Erythroblast (primary cell): Measurements from ENCODE around the gene SPAG5.

ENCODE experiments used
- GATA1 ChIP-seq: IDR thresholded peaks from 2 replicates; pipeline ENCODE4 v1.6.1; 2011; ENCODE audit warnings: low read depth, mild to moderate bottlenecking, control low read depth, low read length, moderate library complexity
- POLR2A ChIP-seq: IDR thresholded peaks from 2 replicates; pipeline ENCODE4 v1.6.1; 2011; ENCODE audit warnings: mild to moderate bottlenecking, low read length

- TF ChIP-seq POLR2A (no peak), GATA1 (no peak)
These were observed 6.6 kb downstream of the SPAG5 start for GRCh38 chr17:28592260-28592659.
